Smooth muscle cell of the brain vasculature (primary cell): ENCODE measurements around the gene PPP2R5D.

ENCODE experiments used
- DNase-seq: peaks from one replicate; pipeline ENCODE4 v3.0.0-alpha.2; 2012; ENCODE audit warnings: low read depth, low spot score

The PPP2R5D gene

DNA sequence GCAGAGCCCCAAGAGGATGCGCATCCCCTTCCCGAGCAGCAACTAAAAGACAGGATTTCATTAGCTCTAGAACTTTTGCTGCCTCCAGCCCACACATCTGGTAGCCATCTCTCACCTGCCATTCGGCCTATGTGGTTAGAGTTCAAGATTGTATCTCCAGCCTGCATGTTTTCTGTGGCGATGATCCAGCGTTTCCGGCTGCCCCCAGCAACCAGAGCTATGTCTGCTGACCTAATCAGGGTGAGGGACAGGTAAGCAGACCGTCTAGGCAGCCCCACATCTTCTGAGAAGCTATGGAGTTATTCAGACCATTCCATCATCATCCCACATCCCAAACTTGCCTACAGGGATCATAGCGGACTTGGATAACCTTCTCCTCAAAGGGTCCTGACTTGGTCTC is 71.6 kb downstream of the PPP2R5D start:
- no peak for DNase-seq

DNA sequence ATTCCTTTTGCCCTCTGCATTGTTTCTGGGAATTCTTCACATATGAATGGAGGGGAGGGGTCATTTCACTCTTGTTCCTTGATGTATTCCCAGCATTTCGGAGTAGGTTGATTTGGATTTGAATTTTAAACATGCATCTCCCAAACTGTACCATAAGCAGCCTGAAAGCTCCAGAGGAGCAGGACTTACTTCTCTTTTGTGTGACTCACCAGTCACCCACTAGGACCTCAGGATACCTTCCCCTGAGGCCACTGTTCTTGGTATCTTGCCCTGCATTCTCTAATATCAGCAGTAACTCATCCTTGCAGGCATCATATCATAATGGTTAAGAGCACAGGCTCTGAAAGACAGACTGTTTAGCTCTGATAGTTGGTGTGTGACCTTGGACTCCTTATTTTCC is 74.2 kb downstream of the PPP2R5D start:
- DNase-seq: no peak

DNA sequence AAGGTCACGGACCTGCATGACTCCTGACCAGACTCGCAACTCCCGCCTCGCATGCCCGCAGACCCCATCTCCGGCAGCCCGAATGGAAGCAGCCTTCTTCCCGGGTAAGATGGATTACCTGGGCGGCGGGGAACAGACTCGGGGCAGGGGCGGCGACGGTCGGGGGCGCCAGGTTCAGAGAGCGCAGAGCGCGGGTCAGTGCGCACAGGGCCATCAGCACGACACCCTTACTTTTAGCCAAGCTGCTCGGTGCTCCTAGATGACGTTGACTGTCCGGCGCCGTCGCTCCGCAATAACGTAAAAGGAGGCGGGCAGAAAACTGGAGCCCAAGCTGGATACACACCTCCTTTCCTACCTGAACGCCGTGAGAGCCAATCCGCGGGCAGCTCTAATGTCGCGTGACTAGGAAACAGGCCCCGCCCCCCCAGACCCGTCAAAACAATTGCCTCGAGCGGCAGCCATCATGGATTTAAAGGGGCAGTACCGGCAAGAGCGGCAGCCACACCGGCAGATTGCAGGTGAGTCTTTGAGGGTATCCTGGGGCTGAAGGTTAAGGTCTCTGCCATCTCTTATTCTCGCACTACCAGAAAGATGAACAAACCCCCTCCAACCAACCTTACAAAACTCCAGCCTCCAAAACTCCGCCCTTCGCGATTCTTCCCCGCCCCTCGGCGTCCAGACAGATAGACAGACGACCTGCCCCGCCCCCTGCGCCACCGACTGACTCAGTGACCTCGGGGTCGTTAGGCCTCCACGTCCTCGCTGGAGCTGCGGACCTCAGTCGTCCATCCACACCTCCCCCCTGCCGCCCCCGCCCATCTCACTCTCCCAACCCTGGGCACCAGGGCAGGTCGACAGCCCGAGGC is 75.0 kb downstream of the PPP2R5D start, which contains the start of the genes KLC4 and MRPL2:
KLC4 (plus strand) TSS at position 464 of the 866 bp plus-strand sequence. CDS start 1,705 bp downstream, outside the sequence.
MRPL2 (minus strand) TSS at position 267 of the 866 bp plus-strand sequence; CDS start at position 214, 53 bp downstream.
- DNase-seq: peak; percentile 97

DNA sequence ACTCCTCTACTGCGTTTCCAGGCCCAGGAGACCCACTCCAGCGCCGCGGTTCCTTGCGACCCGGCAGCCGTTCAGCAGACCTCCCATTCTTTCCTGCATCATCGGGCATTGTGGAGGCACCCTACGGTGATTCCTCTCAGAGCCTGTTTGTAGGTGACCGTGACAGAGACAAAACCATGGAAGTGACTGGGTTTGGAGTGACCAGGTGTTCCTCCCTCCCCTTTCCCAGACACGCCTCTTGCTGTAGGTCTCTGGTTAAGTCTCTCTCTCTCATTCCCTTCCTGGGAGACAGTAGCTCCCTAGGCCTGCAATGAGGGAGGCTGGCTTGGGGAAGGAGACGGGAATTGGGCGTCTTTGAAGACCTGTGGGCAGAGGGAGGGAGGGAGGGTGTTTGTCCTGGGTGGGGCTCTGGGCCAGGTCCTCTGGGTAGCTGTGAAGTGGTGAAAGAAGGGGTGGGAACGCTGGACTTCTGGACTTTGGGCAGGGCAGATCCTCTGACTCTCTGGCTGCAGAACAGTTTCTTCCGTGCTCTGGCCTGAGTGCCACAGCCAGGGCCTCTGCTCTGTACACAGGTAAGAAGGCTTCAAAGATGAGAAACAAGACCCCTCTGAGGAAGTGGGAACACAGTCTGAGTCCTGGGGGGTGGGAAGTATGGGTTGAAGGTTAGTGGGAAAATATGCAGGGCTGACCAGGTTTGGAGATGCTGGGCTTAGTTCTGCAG is 75.8 kb downstream of the PPP2R5D start:
- DNase-seq: no peak

DNA sequence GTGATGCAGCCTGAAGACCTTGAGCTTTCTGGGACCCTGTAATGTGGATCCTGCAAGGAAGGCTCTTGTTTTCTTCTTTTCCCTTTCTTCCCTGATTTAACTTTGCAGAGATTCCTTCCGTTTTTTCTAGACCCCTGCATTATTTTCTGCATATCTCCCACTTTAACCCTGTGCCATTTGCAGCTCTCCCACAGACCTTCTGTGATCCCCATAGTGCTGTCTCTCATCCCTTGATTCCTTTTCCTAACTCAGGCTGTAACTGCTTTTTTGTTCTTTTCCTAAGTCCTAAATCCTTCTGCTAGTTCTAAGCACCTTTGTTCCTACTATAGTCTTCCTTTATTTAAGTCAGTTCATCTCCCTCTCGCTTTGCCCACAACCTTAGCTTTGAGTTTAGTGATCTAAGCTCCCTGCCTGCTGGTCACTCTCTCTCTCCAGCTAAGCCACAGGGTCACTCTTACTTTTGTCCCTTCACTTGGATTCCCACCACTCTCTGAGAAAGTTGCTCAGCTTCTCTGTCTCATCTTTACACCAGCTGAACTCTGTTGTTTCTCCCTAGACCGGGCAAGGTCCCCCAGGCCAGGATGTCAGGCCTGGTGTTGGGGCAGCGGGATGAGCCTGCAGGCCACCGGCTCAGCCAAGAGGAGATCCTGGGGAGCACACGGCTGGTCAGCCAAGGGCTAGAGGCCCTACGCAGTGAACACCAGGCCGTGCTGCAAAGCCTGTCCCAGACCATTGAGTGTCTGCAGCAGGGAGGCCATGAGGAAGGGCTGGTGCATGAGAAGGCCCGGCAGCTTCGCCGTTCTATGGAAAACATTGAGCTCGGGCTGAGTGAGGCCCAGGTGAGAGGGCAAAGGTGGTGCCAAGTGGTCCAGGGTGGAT is 76.6 kb downstream of the PPP2R5D start:
- DNase-seq: no peak

DNA sequence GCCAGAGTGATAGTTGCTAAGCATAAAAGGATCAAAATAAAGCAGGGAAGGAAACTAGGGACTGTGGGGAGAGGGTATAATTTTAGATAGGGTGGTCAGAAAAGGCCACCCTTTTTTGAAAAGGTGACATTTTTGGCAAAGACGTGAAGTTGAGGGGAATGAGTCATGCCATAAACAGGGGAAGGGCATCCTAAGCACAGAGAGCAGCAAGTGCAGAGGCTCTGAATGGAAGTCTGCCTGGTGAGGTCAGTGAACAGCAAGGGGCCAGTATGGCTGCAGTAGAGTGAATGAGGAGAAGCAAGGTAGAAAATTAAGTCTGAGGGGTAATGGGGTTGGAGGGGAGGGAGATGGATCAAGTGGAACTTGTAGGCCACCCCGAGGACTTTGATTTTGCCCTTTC is 77.5 kb downstream of the PPP2R5D start:
- DNase-seq: no peak
